Trophoblast cell (in vitro differentiated cells and primary cell): ENCODE results near the gene C1orf226.

Source experiments
- DNase-seq, 2 donors: peaks; one replicate each; pipeline ENCODE4 v3.0.0-alpha.2; 2016
- H2AFZ ChIP-seq: 2 replicates; pipeline ENCODE4 v1.6.1; 2013; ENCODE audit warnings: low read length, moderate library complexity, mild to moderate bottlenecking; ENCODE audit not compliant: insufficient read depth, poor library complexity
- H2AK5ac ChIP-seq: 2 replicates; pipeline ENCODE4 v1.6.1; 2013; ENCODE audit warnings: mild to moderate bottlenecking, low read length
- H2BK120ac ChIP-seq: 2 replicates; pipeline ENCODE4 v1.6.1; 2013; ENCODE audit warnings: low read length, mild to moderate bottlenecking, moderate library complexity; ENCODE audit not compliant: insufficient read depth, poor library complexity
- H2BK12ac ChIP-seq: 2 replicates; pipeline ENCODE4 v1.6.1; 2013; ENCODE audit warnings: mild to moderate bottlenecking, low read length, moderate library complexity
- H2BK5ac ChIP-seq: 2 replicates; pipeline ENCODE4 v1.6.1; 2013; ENCODE audit warnings: low read length, low read depth, moderate library complexity, mild to moderate bottlenecking; ENCODE audit not compliant: poor library complexity
- H3K14ac ChIP-seq: 2 replicates; pipeline ENCODE4 v1.6.1; 2013; ENCODE audit warnings: mild to moderate bottlenecking, low read length
- H3K18ac ChIP-seq: 2 replicates; pipeline ENCODE4 v1.6.1; 2013; ENCODE audit warnings: mild to moderate bottlenecking, low read length
- H3K23ac ChIP-seq: 2 replicates; pipeline ENCODE4 v1.6.1; 2013; ENCODE audit warnings: low read length
- H3K27ac ChIP-seq: 2 replicates; pipeline ENCODE4 v1.5.1; 2013; ENCODE audit warnings: low read depth, mild to moderate bottlenecking, inconsistent platforms, low read length, moderate library complexity
- H3K27me3 ChIP-seq: 2 replicates; pipeline ENCODE4 v1.6.1; 2013; ENCODE audit warnings: inconsistent platforms, mild to moderate bottlenecking, low read length, moderate library complexity; ENCODE audit not compliant: insufficient read depth
- H3K36me3 ChIP-seq, 2 experiments: 1 replicate in 1 of 2; 2 replicates in 1 of 2; pipeline ENCODE4 v1.6.1; 2013; ENCODE audit warnings: low read length in 2 of 2, mild to moderate bottlenecking in 2 of 2, moderate library complexity in 1 of 2; ENCODE audit not compliant: insufficient read depth in 2 of 2, control insufficient read depth in 1 of 2
- H3K4ac ChIP-seq: 2 replicates; pipeline ENCODE4 v1.6.1; 2013; ENCODE audit warnings: low read depth, mild to moderate bottlenecking, low read length, moderate library complexity
- H3K4me1 ChIP-seq, 2 experiments: 1 replicate in 1 of 2; 2 replicates in 1 of 2; pipeline ENCODE4 v1.6.1; 2013; ENCODE audit warnings: low read length in 2 of 2, mild to moderate bottlenecking in 2 of 2, moderate library complexity in 1 of 2; ENCODE audit not compliant: insufficient read depth in 2 of 2, control insufficient read depth in 1 of 2
- H3K4me2 ChIP-seq: 2 replicates; pipeline ENCODE4 v1.6.1; 2013; ENCODE audit warnings: inconsistent platforms, mild to moderate bottlenecking, low read length, moderate library complexity
- H3K4me3 ChIP-seq: 2 replicates; pipeline ENCODE4 v1.5.1; 2013; ENCODE audit warnings: mild to moderate bottlenecking, low read depth, low read length, inconsistent platforms
- H3K79me1 ChIP-seq: one replicate; pipeline ENCODE4 v1.6.1; 2013; ENCODE audit warnings: low read length
- H3K79me2 ChIP-seq: 2 replicates; pipeline ENCODE4 v1.6.1; 2013; ENCODE audit warnings: low read length, mild to moderate bottlenecking; ENCODE audit not compliant: control insufficient read depth, insufficient read depth, poor library complexity
- H3K9ac ChIP-seq: 2 replicates; pipeline ENCODE4 v1.6.1; 2013; ENCODE audit warnings: mild to moderate bottlenecking, low read length
- H3K9me3 ChIP-seq: 2 replicates; pipeline ENCODE4 v1.6.1; 2013; ENCODE audit warnings: low read depth, mild to moderate bottlenecking, control low read depth, inconsistent platforms, low read length; ENCODE audit not compliant: insufficient read depth
- H4K12ac ChIP-seq: 2 replicates; pipeline ENCODE4 v1.6.1; 2013; ENCODE audit warnings: low read depth, mild to moderate bottlenecking, low read length, moderate library complexity
- H4K8ac ChIP-seq: 2 replicates; pipeline ENCODE4 v1.6.1; 2013; ENCODE audit warnings: low read depth, mild to moderate bottlenecking, low read length, moderate library complexity
- H4K91ac ChIP-seq: one replicate; pipeline ENCODE4 v1.6.1; 2013; ENCODE audit warnings: low read depth, mild to moderate bottlenecking, low read length, moderate library complexity
- WGBS: extraction: QIAGEN DNeasy Blood & Tissue Kit; methylation state at CpG from one replicate; pipeline ENCODE4 v1.1.7; 2013; ENCODE audit warnings: missing lambda C conversion rate; ENCODE audit not compliant: insufficient read length, insufficient coverage; ENCODE audit errors: extremely low coverage; 5-methylcytosine and 5-hydroxymethylcytosine counted together

Gene C1orf226

DNA sequence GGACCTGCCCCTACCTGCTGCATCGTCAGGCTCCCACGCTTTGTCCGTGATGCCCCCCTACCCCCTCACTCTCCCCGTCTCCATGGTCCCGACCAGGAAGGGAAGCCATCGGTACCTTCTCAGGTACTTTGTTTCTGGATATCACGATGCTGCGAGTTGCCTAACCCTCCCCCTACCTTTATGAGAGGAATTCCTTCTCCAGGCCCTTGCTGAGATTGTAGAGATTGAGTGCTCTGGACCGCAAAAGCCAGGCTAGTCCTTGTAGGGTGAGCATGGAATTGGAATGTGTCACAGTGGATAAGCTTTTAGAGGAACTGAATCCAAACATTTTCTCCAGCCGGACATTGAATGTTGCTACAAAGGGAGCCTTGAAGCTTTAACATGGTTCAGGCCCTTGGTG is 13.8 kb upstream of the C1orf226 start:
- WGBS, result no CpG with 5 or more reads among the region's 10 CpGs
- H3K4me1 ChIP-seq, result peaks cover 9 to 10% of the 10 kb centered on the region in 2 experiments
- H3K9ac ChIP-seq, result no peak overlapping the region
- H2BK12ac ChIP-seq, result no peak overlapping the region
- H2AK5ac ChIP-seq, result no peak overlapping the region
- no peaks in the 10 kb centered on the region for H3K9me3 ChIP-seq
- peaks cover 2% of the 10 kb centered on the region for H3K79me1 ChIP-seq
- no peak overlapping the region for H3K18ac ChIP-seq
- no peak overlapping the region for H3K14ac ChIP-seq
- no peak overlapping the region for H2BK120ac ChIP-seq
- peak overlapping the region; percentile 4 for H3K27ac ChIP-seq
- no peak overlapping the region for H3K4me2 ChIP-seq
- no peaks in the 10 kb centered on the region for H3K27me3 ChIP-seq
- DNase-seq, result peak; percentile 44 to 69
- H2BK5ac ChIP-seq, result no peak overlapping the region
- H3K79me2 ChIP-seq, result no peaks in the 10 kb centered on the region
- H4K91ac ChIP-seq, result no peak overlapping the region
- no peak overlapping the region for H3K23ac ChIP-seq
- H4K12ac ChIP-seq, result no peak overlapping the region
- no peak overlapping the region for H4K8ac ChIP-seq
- no peak overlapping the region for H2AFZ ChIP-seq
- peaks cover 0 to 2% of the 10 kb centered on the region in 2 experiments for H3K36me3 ChIP-seq
- H3K4me3 ChIP-seq, result no peak overlapping the region
- no peak overlapping the region for H3K4ac ChIP-seq

DNA sequence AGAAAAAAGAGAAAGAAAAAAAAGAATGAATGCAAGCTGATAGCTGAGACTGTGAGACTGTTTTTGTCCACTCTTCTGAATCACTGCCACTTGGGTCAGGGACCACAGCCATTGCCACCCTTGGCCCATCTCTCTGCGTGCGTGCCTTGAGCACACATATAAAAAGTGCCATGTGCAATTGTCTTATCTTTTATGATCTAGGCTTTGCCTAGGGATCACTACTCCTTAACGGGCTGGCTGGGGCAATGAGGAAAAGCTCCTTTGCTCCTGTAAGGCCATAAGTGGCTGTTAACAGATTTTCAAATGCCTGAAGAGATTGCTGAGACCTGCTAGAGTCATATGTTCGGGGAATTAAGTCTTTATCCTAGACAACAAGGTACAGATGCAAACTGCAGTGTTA is 13.1 kb upstream of the C1orf226 start:
- Histone ChIP-seq H3K9ac (no peak overlapping the region), H3K27me3 (no peaks in the 10 kb centered on the region), H4K91ac (no peak overlapping the region), H3K4me3 (no peak overlapping the region), H3K4me2 (no peak overlapping the region), H3K36me3 (peaks cover 0 to 2% of the 10 kb centered on the region in 2 experiments), H3K79me2 (no peaks in the 10 kb centered on the region), H2BK5ac (no peak overlapping the region), H3K9me3 (no peaks in the 10 kb centered on the region), H2AFZ (no peak overlapping the region), H3K23ac (no peak overlapping the region), H4K8ac (no peak overlapping the region), H4K12ac (no peak overlapping the region), H3K18ac (no peak overlapping the region), H3K4me1 (peaks cover 10 to 12% of the 10 kb centered on the region in 2 experiments), H3K4ac (no peak overlapping the region), H2AK5ac (no peak overlapping the region), H2BK12ac (no peak overlapping the region), H2BK120ac (no peak overlapping the region), H3K79me1 (peaks cover 2% of the 10 kb centered on the region), H3K27ac (peak overlapping the region; percentile 4), H3K14ac (no peak overlapping the region)
- DNase-seq, result no peak
- no CpG with 5 or more reads among the region's 4 CpGs for whole genome bisulfite sequencing

DNA sequence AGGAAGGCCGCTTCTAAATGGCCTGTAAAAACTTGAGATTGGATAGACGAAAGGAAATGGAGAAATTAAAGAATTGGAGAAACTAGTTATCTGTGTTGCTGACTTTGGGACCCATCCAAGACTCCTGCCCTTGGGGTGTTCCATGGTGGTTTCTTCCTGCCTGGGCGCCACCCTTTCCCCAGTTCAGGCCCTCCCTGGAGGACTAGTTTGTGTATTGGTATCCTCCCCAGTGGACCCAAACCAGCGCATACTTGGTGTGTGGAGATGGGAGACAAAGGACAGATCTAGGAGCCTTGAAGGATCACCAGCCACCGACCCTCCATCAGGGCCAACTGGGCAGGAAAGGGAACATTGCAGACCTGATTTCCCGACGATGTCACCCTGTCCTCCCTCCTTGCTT is 12.0 kb upstream of the C1orf226 start:
- peaks cover 4% of the 10 kb centered on the region for H3K79me1 ChIP-seq
- H3K27me3 ChIP-seq, result no peaks in the 10 kb centered on the region
- H4K12ac ChIP-seq, result no peak overlapping the region
- H3K79me2 ChIP-seq, result no peaks in the 10 kb centered on the region
- H3K4ac ChIP-seq, result no peak overlapping the region
- H3K4me1 ChIP-seq, result peaks cover 19 to 22% of the 10 kb centered on the region in 2 experiments
- no peak overlapping the region for H2BK12ac ChIP-seq
- H4K91ac ChIP-seq, result no peak overlapping the region
- no peak overlapping the region for H2AFZ ChIP-seq
- no peak overlapping the region for H4K8ac ChIP-seq
- no peak overlapping the region for H3K4me3 ChIP-seq
- no peak overlapping the region for H2AK5ac ChIP-seq
- WGBS, result no CpG with 5 or more reads among the region's 7 CpGs
- H3K36me3 ChIP-seq, result peaks cover 0 to 2% of the 10 kb centered on the region in 2 experiments
- H3K23ac ChIP-seq, result no peak overlapping the region
- no peak overlapping the region for H2BK5ac ChIP-seq
- DNase-seq, result no peak
- H3K18ac ChIP-seq, result no peak overlapping the region
- no peak overlapping the region for H3K9ac ChIP-seq
- no peak overlapping the region for H3K4me2 ChIP-seq
- H3K14ac ChIP-seq, result no peak overlapping the region
- H3K27ac ChIP-seq, result no peak overlapping the region
- no peaks in the 10 kb centered on the region for H3K9me3 ChIP-seq
- H2BK120ac ChIP-seq, result no peak overlapping the region

DNA sequence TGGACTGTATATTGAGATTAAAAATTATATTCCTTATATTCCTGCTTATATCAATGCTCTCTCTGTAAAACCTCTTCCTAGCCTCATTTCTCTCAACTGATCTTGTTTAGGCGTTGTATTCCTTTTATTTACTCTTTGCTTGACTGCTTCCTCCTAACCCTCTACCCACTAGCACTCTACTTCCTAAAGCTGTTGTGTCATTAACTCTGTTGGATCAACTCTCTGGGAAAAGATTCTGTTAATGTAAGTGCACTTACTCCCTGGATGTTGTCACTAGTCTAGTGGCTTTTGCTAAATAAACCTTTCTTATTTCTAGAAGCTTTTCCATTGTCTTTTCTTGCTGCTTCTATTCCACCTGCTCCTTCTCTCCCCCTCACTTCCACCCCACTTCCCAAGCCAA is 11.4 kb upstream of the C1orf226 start:
- no peak overlapping the region for H2BK5ac ChIP-seq
- peaks cover 0 to 4% of the 10 kb centered on the region in 2 experiments for H3K36me3 ChIP-seq
- no peak overlapping the region for H2AFZ ChIP-seq
- no peak overlapping the region for H3K18ac ChIP-seq
- H2BK12ac ChIP-seq, result no peak overlapping the region
- H4K8ac ChIP-seq, result no peak overlapping the region
- H3K4me2 ChIP-seq, result no peak overlapping the region
- H3K4me3 ChIP-seq, result no peak overlapping the region
- WGBS, result no CpG with 5 or more reads among the region's 1 CpG
- H2AK5ac ChIP-seq, result no peak overlapping the region
- H3K27me3 ChIP-seq, result no peaks in the 10 kb centered on the region
- H3K23ac ChIP-seq, result no peak overlapping the region
- no peak overlapping the region for H4K91ac ChIP-seq
- no peak overlapping the region for H2BK120ac ChIP-seq
- no peak for DNase-seq
- H3K4ac ChIP-seq, result no peak overlapping the region
- H3K79me1 ChIP-seq, result peaks cover 4% of the 10 kb centered on the region
- no peak overlapping the region for H4K12ac ChIP-seq
- H3K14ac ChIP-seq, result no peak overlapping the region
- no peaks in the 10 kb centered on the region for H3K9me3 ChIP-seq
- no peak overlapping the region for H3K27ac ChIP-seq
- no peak overlapping the region for H3K9ac ChIP-seq
- no peaks in the 10 kb centered on the region for H3K79me2 ChIP-seq
- H3K4me1 ChIP-seq, result peaks cover 21 to 22% of the 10 kb centered on the region in 2 experiments
